Stimulated activated CD4-positive, alpha-beta T cell treated with anti-CD3 and anti-CD28 coated beads, TNF-alpha, amount 100 ng/mL, for 24 hours (primary cell): ENCODE data around the gene ZNF684.
"Not testable (repeated sequence)": the region's sequence is repeated elsewhere in the genome, so short reads cannot be mapped to it uniquely, and the experiment has no call there.

Source experiments
- DNase-seq, 3 experiments: peaks; one replicate each; pipeline ENCODE4 v3.0.0-alpha.2; 2020; ENCODE audit warnings: low read depth in 3 of 3

ZNF684 gene

DNA sequence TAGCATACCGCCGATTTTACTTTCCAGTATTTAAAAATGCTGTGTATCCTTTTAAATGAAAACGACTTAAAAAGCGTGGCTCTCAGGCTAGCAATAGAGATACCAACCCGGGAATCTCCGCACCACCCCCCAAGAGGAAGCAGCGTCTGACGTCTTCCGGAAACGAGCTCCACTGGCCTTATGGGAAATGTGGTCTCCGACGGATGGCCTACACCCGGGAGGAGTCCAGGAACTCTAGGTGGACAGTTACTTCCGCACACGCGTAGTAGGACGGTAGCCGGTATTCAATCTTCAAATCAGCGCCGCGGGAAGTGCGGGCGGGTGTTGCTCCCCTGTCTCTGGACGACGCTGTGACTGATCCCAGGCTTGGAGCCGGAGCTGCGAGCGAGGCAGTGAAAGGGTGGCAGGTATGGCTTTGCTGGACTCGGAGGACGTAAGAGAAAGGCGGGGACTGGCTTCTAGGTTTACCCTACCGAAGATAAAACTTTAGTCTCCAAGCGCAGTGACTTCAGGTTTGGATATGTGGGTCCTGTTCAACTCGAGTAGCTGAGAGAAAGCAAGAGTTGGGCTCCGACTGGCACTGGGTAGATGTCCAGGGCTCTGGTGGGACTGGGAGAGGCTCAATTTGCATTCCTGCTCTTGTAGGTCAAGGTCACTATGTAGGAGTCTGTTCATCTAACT is at the start of gene ZNF684:
TSS of gene ZNF684 (plus strand) at position 257 of the 681 bp plus-strand sequence. CDS start 1,530 bp downstream, outside the sequence.
- peak; percentile 70 to 84 (median 75) for DNase-seq

DNA sequence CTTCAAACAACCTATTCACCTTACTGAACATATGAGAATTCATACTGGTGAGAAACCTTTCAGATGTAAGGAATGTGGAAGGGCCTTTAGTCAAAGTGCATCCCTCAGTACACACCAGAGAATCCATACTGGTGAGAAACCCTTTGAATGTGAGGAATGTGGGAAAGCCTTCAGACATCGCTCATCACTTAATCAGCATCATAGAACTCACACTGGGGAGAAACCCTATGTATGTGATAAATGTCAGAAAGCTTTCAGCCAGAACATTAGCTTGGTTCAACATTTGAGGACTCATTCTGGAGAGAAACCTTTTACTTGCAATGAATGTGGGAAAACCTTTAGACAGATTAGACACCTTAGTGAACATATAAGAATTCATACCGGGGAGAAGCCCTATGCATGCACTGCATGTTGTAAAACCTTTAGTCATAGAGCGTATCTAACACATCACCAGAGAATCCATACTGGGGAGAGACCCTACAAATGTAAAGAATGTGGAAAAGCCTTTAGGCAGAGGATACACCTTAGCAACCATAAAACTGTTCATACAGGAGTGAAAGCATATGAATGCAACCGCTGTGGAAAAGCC is 36.0 kb upstream of the ZNF684 start:
- no peak for DNase-seq

DNA sequence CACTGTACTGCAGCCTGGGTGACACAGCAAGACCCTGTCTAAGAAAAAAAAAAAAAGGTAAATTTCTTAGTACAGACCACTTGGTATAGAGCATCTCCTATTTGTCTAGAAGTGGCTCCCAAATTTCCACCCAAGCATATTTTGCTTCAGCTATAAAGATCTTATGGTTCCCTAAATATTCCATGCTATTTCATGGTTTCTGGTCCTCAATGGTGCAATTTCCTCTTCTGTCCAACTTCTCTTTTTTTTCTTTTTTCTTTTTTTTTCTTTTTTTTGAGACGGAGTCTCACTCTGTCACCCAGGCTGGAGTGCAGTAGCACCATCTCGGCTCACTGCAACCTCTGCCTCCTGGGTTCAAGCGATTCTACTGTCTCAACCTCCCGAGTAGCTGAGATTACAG is 28.8 kb upstream of the ZNF684 start:
- not testable (repeated sequence) for DNase-seq

DNA sequence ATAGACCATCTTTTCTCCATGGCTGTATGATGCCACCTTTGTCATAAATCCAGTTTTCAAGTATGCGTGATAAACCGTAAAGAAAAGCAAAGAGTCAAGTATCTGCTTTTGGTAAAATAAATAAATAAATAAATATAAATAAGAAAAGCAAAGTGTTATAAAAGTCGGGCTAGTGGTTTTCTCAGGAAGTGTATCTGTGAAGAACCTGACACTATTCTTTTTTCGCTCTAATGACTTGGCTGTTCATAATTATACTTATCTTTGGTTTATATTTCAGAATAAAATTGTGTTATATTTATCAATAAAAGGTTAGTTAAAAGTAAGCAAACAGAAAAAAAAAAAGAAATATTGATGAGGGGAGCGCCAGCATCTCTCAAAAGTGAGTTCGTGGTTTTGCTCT is 23.5 kb upstream of the ZNF684 start:
- no peak for DNase-seq

DNA sequence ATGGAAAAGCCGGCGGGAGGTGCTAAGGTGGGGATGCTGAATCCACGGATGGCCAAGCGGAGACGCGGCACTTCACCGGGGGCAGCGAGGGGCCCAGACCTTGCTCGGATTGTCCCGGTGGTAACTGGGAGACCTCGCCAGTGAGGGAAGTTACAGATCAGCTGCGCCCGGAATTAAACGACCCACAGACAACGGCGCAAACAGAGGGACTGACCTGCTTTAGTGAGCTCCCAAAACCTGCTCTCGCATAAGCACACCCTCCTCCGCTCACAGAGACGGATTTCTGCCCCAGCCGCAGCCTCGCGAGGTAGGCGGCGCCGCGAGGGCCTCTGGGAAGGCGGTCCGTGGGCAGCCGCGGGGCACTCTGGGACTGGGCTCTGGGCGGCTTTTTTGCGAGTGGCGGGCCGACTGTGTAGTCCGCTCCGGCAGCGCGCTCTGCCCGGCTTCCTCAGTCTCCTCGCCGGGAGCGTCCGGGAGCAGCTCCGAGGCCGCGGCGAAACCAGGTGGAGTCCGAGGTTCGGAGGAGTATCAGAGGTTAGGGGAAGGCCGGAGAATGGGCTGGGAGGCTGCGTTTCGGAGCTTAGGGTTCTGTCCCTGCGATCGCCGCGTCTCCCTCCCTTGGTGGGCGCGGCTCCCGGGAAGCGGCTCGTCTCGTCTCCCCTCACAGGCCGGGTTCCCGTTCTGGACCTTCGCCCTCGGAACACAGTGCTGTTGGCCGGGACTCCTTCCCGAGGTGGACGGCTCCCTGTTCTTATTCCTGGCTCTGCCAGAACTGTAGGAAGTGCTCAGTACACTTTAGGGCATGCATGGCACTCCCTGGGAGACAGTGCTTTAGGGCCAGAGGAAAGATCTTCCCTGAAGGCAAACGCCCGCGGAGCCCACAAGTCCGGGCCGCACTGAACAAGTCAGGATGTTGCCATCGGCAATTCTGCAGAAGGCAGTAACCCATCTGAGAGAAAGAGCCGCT is 22.8 kb upstream of the ZNF684 start, which contains the start of gene EXO5:
TSS of gene EXO5 (plus strand) at position 393 of the 967 bp plus-strand sequence. CDS start 5,778 bp downstream, outside the sequence.
- peak; percentile 75 to 86 (median 78) for DNase-seq

DNA sequence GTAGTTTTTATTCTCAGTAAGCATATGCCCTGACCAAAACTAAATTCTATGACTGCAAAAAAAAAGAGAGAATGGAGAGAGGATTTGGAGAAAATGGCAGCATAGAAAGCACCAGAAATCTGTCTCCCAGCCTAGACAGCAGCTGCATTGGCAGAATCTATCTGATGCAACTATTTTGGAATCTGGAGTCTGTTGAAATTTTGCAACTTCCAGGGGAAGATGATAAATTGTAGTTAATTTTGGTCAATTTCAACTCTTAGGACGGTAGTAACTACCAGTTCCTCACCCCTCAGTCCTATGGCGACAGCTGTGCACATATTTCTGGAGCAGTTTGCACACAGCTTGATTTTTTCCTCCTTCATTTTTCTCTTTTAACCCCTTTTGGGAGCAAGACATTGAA is 11.9 kb upstream of the ZNF684 start:
- DNase-seq: no peak

DNA sequence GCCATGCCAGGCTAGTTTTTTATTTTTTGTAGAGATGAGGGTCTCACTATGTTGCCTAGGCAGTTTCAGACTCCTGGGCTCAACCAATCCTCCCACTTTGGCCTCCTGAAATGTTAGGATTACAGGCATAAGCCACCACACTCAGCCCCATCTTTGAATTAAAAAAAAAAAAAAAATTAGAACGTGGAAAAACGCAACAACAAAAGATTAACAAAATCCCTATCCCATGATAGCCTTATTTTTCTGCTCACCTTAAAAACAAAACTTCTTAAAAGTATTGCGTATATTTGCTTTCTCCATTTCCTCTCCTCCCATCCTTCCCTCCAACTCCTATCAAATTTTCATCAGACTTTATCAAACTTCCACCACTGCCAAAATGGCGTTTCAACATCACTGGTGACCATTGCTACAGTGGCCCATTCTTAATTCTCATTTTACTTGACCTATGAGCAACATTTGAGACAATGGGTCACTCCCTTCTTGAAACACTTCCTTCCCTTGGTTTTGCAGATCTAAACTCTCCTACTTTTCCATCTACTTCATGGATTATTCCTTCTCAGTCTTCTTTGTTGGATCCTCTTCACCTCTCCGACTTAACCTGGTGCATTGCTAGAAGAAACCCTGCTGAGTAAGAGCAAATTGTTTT is 579 bp upstream of the ZNF684 start:
- no peak for DNase-seq

DNA sequence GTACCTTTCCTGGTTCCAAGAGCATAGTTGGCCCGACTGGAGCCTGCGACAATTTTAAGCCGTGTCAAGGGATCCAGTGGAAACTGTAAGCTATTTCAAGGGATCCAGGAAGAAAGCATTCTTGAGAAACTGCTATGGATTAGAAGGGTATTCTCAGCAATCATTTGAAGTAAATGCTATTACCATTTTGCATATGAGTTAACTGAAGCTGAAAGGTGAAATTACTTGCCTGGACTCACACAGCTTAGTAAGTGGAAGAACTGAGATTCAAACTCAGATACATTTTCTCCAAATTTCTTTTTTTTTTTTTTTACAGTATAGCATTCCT is 589 bp downstream of the ZNF684 start:
- no peak for DNase-seq

DNA sequence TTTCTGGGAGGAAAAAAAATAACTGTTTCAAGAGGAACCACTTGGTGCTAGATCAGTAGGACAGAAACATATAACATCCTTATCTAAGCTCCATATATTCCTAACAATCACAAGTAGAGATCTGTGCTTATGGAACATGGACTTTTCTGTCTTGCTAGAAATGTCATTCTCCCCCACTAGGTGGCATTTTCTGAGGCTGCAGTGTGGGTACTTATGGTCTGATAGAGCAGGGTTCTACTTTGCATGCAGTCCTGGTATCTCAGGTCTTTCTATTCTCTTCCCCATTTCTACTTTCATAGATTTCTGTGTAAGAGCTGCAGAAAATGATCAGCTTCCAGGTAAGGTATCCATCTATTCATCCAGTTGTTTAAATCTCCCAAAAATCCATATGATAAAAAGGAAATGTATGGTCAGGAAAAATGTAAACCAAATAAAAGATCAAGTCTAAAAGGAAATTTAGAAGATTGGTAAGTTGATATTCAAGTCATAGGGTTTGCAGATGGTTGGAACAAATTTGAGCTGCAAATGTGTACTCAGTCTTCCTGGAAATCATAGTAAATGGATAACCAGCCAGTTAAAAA is 1.5 kb downstream of the ZNF684 start:
- DNase-seq: peak in 1 of 3 experiments; percentile 11

DNA sequence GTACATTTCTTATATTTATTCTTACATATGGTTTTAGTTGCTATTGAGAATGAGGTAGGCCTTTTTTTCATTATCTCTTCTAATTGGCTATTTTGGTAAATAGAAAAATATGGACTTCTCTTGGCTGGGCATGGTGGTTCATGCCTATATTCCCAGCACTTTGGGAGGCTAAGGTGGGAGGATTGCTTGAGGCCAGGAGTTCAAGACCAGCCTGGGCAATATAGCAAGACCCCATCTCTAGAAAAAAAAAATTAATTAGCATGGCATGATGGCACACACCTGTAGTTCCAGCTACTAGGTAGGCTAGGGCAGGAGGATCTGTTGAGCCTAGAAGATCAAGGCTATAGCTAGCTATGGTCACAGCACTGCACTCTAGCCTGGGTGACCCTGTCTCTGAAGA is 3.2 kb downstream of the ZNF684 start:
- DNase-seq: no peak

DNA sequence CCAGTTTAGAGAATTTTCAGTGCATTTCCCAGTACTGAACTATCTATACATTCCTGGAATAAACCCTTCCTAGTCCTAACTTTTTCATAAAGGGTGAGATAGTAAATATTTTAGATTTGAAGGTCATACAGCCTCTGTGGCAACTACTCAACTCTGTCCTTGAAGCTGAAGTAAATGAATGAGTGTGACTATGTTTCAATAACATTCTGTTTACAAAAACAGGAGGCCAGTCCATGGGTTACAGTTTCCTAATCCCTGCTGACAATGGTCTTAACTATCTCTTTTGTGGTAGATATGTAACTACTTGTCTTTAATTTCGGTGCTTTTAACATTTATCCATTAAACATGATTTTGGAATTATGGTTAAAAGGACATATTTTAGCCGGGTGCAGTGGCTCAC is 4.3 kb downstream of the ZNF684 start:
- no peak for DNase-seq

DNA sequence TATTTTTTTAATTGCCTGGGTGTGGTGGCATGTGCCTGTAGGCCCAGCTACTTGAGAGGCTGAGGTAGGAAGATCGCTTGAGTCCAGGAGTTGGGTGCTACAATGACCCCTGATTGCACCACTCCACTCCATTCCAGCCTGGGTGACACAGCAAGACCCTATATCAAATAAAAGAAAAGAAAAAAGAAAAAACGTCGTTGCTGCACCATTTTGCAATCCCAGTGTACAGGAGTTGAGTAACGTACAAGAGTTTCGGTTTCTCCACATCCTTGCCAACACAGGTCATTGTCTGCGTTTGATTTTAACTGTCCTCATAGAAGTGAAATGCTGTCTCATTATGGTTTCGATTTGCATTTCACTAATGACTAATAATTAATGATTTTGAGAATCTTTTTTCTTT is 7.9 kb downstream of the ZNF684 start:
- no peak for DNase-seq

DNA sequence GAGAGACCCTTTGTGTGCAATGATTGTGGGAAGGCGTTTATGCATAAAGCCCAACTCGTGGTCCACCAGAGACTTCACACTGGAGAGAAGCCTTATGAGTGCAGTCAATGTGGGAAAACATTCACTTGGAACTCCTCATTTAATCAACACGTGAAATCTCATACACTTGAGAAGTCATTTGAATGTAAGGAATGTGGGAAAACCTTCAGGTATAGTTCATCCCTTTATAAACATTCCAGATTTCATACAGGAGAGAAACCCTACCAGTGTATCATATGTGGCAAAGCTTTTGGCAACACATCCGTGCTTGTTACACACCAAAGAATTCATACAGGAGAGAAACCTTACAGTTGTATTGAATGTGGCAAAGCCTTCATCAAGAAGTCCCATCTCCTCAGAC is 15.5 kb downstream of the ZNF684 start:
- DNase-seq: no peak

DNA sequence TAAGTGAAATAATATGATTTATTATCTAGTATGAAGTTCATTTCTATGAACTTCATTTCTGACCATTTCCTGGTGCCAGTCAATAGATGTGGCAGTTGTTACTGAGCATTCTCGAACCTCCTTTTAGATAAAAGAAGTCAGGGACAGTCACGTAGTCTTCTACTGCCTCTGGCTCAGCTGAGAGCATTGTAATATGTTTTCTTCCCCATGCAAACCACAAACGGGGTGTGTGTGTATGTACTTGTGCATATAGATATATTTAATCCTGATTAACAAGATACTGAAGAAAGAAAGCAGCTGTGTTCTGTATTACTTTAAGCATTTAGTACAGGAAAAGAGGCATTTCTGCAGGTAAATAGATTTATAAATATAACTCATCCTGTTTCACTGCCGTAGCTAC is 21.6 kb downstream of the ZNF684 start:
- no peak for DNase-seq

DNA sequence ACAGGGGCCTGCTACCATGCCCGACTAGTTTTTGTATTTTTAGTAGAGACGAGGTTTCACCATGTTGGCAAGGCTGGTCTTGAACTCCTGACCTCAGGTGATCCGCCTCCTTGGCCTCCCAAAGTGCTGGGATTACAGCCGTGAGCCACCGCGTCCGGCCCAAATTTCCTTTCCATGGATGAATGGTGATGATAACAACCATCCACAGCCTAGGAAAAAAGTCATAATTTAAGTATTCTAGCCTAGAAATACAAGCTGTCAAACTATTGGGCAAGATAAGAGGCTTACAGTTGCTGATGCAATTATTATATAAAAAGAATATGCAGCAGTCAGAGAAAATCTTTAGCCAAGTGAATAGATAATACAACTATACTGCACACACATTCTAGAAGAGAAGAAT is 23.4 kb downstream of the ZNF684 start:
- DNase-seq: not testable (repeated sequence)

DNA sequence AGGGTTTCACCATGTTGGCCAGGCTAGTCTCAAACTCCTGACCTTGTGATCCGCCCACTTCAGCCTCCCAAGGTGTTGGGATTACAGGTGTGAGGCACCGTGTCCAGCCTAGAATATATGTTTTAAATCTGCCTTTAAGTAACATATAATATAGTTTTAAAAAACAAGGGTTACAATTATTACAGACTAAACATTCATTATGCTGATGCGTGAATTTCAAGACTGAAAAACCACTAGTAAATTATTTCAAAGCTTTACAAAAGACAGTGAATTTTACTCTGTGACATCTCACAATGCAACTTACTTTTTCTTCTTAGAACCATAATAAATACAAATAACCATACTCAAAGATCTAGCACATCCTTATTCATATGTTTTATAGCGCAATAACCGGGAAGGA is 24.7 kb downstream of the ZNF684 start:
- no peak for DNase-seq

DNA sequence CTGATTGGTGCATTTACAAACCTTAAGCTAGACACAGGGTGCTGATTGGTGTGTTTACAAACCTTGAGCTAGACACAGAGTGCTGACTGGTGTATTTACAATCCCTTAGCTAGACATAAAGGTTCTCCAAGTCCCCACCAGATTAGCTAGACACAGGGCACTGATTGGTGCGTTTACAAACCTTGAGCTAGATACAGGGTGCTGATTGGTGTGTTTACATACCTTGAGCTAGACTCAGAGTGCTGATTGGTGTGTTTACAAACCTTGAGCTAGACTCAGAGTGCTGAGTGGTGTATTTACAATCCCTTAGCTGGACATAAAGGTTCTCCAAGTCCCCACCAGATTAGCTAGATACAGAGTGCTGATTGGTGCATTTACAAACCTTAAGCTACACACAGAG is 26.8 kb downstream of the ZNF684 start:
- DNase-seq: not testable (repeated sequence)

DNA sequence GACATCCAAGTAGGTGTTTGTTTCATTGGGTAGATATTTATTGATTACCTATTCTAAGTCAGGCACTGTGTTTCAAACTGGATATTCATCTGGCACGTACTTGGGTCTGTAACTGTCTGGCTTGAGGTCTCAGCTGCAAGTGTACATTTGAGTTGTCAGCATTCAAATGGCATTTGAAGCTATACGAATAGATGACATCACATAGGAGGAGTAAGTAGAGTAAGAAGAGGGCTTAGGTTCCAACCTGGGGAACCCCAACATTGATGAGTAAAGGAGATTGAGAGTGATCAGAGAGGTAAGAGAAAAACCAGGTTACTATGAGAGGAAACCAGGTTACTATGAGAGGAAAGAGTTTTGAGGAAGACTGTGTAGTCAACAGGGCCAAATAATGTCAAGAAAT is 30.7 kb downstream of the ZNF684 start:
- no peak for DNase-seq

DNA sequence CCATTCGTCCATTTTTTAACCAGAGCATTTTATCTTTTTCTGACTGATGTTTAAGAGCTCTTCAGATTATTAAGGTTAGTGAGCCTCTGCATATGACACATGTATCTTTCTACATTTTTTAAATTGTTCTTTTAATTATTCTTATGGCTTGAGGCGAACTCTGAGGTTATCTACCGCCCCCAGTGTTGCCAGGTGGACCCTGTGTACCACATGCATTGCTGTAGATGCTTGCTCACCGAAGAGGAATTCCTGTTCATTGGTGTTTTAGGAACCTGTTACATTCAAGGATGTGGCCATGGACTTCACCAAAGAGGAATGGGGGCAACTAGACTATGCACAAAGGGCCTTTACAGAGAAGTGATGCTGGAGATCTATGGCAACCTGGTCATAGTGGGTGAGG is 31.8 kb downstream of the ZNF684 start:
- no peak for DNase-seq

DNA sequence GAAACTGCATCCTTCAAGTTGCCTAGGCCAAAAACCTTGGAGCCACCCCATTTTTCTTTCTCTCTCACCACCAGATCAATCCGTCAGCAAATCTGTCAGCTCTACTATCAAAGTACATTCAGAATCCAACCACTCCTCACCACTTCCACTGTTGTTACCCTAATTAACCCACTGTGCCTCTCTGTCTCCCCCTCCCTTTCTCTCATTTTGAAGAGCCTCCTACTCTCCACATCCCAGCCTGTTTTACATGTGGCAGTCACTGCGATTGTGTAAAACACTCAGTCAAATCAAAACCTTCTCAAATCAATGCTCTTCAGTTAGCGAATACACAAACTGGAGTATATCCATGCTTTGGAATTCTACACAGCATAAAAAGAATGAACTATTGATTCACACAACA is 33.1 kb downstream of the ZNF684 start:
- DNase-seq: no peak

DNA sequence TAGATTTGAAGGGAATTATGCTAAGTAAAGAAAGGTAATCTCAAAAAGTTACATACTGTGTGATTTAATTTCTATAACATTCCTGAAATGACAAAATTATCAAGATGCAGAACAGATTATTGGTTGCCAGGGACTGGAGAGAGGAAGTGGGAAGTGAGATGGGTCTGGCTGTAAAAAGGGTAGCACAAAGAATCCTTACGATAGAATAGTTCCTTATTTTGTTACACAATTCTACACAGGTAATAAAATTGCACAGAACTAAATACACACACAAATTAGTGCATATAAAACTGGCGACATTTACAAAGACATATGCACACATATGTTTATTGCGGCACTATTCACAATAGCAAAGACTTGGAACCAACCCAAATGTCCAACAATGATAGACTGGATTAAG is 33.5 kb downstream of the ZNF684 start:
- no peak for DNase-seq

DNA sequence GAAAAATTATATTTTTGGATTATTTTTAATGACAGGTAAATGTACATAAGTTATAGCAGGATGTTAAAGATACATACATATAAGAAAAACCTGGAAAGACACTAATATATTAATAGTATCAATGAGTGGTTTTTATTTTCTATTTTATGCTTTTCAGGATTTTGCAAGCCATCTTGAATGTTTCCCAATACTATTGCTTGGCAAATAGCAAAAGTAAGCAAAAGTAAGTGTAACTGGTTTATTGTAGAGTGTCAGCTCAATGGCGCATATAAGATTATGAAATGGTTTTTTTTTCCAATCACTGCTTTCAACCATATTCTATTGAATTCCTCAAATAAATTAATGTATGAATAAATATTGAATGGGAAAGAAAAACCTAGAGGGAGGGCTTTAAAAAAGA is 36.4 kb downstream of the ZNF684 start:
- no peak for DNase-seq
